GM12874 (cell line): ENCODE measurements around the gene PPP4R4.

ENCODE experiments used
- CTCF ChIP-seq: IDR thresholded peaks from 2 replicates; pipeline ENCODE4 v1.5.1; 2011; ENCODE audit warnings: low read depth, mild to moderate bottlenecking, control low read depth, low read length, moderate library complexity; ENCODE audit not compliant: insufficient read depth

The PPP4R4 gene

GRCh38 chr14:94128216-94128839 is 45.8 kb upstream of the PPP4R4 start:
- TF ChIP-seq CTCF = no peak

GRCh38 chr14:94129111-94129757 is 44.9 kb upstream of the PPP4R4 start, which contains the start of gene IFI27L2:
TSS of gene IFI27L2 (minus strand) at chr14:94129604. CDS start at chr14:94129564, 40 bp downstream.
- TF ChIP-seq CTCF = peak; percentile 35; the same call in 1 of the 2 replicates

- TF ChIP-seq CTCF = no peak
These were observed 44.2 kb upstream of the PPP4R4 start for GRCh38 chr14:94129758-94130414.

- TF ChIP-seq CTCF = peak; percentile 60
These were observed 41.7 kb upstream of the PPP4R4 start for GRCh38 chr14:94132285-94132887.

GRCh38 chr14:94135476-94135875 is 38.6 kb upstream of the PPP4R4 start:
- no peak for TF ChIP-seq CTCF

GRCh38 chr14:94136575-94137331 is 37.4 kb upstream of the PPP4R4 start:
- peak; percentile 96 for TF ChIP-seq CTCF
